OCI-LY3 (cell line): Measurements from ENCODE around the gene DEPP1.

Experiments used
- H2AFZ ChIP-seq: fragments of 200-600, 300-600 bp; shearing (Covaris generic); 2 replicates; pipeline ENCODE4 v1.6.0; 2014; ENCODE audit warnings: antibody characterized with exemption, low read depth, low read length
- H3K27ac ChIP-seq: fragments of 200-600, 300-600 bp; sonication (generic); 2 replicates; pipeline ENCODE4 v1.5.1; 2014; ENCODE audit warnings: mild to moderate bottlenecking, low read length, moderate library complexity, mixed read lengths
- H3K27me3 ChIP-seq: fragments of 200-600, 300-600 bp; sonication (generic); 2 replicates; pipeline ENCODE4 v1.6.1; 2014; ENCODE audit warnings: low read depth, low read length, mixed read lengths
- H3K36me3 ChIP-seq: fragments of 200-600, 300-600 bp; sonication (generic); replicated peaks from 2 replicates; pipeline ENCODE3; 2014; ENCODE audit warnings: low read depth, low read length, mixed read lengths
- H3K4me1 ChIP-seq: fragments of 300-600, 200-600 bp; sonication (generic); 2 replicates; pipeline ENCODE4 v1.6.1; 2014; ENCODE audit warnings: low read length, mixed read lengths
- H3K4me2 ChIP-seq: fragments of 200-600, 300-600 bp; sonication (generic); 2 replicates; pipeline ENCODE4 v1.6.1; 2014; ENCODE audit warnings: low read length, mixed read lengths
- H3K4me3 ChIP-seq: fragments of 300-600, 200-600 bp; sonication (generic); 2 replicates; pipeline ENCODE4 v1.5.1; 2014; ENCODE audit warnings: antibody characterized with exemption, mild to moderate bottlenecking, low read length, moderate library complexity
- H3K79me2 ChIP-seq: fragments of 300-600, 200-600 bp; shearing (Covaris generic); 2 replicates; pipeline ENCODE4 v1.6.1; 2014; ENCODE audit warnings: mild to moderate bottlenecking, low read length, mixed read lengths
- H3K9ac ChIP-seq: fragments of 300-600, 200-600 bp; shearing (Covaris generic); 2 replicates; pipeline ENCODE4 v1.6.0; 2014; ENCODE audit warnings: mild to moderate bottlenecking, low read length, moderate library complexity
- H3K9me3 ChIP-seq: fragments of 200-600, 300-600 bp; shearing (Covaris generic); 2 replicates; pipeline ENCODE4 v1.6.1; 2014; ENCODE audit warnings: low read length, mixed read lengths; ENCODE audit not compliant: insufficient read depth
- H4K20me1 ChIP-seq: fragments of 200-600, 300-600 bp; sonication (generic); 2 replicates; pipeline ENCODE4 v1.6.1; 2016; ENCODE audit warnings: low read length, mixed read lengths; ENCODE audit not compliant: insufficient read depth
- CTCF ChIP-seq: fragments of 200-600, 300-600 bp; sonication (generic); IDR thresholded peaks from 2 replicates; pipeline ENCODE4 v1.5.1; 2014; ENCODE audit warnings: antibody characterized with exemption, low read length, low read depth
- EZH2phosphoT487 ChIP-seq: fragments of 200-600 bp; shearing (Covaris generic); IDR thresholded peaks from 2 replicates; pipeline ENCODE4 v1.6.1; 2018; ENCODE audit warnings: antibody characterized with exemption, mixed run types, low read depth

The DEPP1 gene

DNA sequence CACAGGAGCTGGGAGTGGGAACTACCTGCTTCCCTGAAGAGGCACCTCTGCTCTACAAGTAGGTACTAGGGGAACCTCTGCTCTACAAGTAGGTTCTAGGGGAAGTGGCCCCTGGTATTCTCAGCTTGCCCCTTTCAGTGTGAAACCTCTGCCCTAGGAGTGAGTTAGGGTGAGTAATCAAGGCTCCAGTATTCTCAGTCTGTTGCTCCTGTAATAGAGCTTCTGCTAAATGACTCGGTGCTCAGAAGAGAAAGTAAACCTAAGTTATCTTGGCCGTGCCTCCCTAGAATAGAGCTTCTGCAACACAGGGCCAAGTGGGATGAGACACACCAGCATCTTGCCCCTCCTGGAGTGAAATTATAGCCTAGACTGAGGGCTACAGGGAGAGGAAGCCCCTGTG lies 32.4 kb downstream of the DEPP1 start:
- Histone ChIP-seq H4K20me1 (no peaks in the 10 kb centered on the region), H2AFZ (no peak overlapping the region), H3K4me3 (0 out of 2 replicates have a peak overlapping the region, but pooled peaks have one; percentile 36), H3K9ac (no peak overlapping the region), H3K9me3 (0 out of 2 replicates have a peak, but pooled peaks cover 6% of the 10 kb centered on the region), H3K27ac (peak overlapping the region; percentile 37), H3K36me3 (no peaks in the 10 kb centered on the region), H3K4me1 (peaks cover 50% of the 10 kb centered on the region), H3K4me2 (peak overlapping the region; percentile 64), H3K27me3 (no peaks in the 10 kb centered on the region), H3K79me2 (no peaks in the 10 kb centered on the region)
- no peak for TF ChIP-seq CTCF
- no peak for TF ChIP-seq EZH2phosphoT487

GRCh38 chr10:44944354-44944753 lies 34.3 kb downstream of the DEPP1 start:
- no peak overlapping the region for H2AFZ ChIP-seq
- H3K27ac ChIP-seq, result no peak overlapping the region
- H3K9me3 ChIP-seq, result 0 out of 2 replicates have a peak, but pooled peaks cover 6% of the 10 kb centered on the region
- peaks cover 36% of the 10 kb centered on the region for H3K4me1 ChIP-seq
- no peaks in the 10 kb centered on the region for H3K27me3 ChIP-seq
- no peaks in the 10 kb centered on the region for H3K36me3 ChIP-seq
- TF ChIP-seq EZH2phosphoT487, result no peak
- no peak for TF ChIP-seq CTCF
- H3K79me2 ChIP-seq, result no peaks in the 10 kb centered on the region
- H4K20me1 ChIP-seq, result no peaks in the 10 kb centered on the region
- H3K9ac ChIP-seq, result no peak overlapping the region
- no peak overlapping the region for H3K4me3 ChIP-seq
- H3K4me2 ChIP-seq, result no peak overlapping the region

DNA sequence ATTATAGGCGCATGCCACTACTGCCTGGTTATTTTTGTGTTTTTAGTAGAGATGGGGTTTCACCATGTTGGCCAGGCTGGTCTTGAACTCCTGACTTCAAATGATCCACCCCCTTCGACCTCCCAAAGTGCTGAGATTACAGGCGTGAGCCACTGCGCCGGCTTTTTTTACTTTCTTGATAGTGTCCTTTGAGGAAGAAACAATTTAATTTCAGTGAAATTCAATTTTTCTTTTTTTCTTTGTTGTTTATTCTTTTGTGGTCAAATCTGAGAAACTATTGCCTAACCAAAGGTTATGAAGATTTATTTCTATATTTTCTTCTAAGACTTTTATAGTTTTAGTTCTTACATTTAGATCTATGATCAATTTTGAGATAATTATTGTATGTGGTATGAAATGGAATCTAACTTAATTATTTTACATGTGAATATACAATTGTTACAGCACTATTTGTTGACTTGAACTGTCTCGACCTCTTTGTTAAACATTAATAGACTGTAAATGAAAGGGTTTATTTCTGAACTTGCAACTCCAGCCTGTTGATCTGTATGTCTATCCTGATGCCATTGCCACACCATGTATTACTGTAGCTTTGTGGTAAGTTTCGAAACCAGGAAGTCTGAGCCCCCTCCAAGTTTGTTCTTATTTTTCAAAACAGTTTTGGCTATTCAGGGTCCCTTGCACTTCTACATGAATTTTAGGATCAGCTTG lies 38.8 kb downstream of the DEPP1 start:
- TF ChIP-seq EZH2phosphoT487 (no peak), CTCF (no peak)
- H3K4me3 ChIP-seq, result no peak overlapping the region

GRCh38 chr10:44938956-44939355 lies 39.7 kb downstream of the DEPP1 start:
- Histone ChIP-seq H3K4me1 (peaks cover 16% of the 10 kb centered on the region), H3K4me2 (no peak overlapping the region), H3K36me3 (no peaks in the 10 kb centered on the region), H4K20me1 (no peaks in the 10 kb centered on the region), H3K9me3 (0 out of 2 replicates have a peak, but pooled peaks cover under 1% of the 10 kb centered on the region), H2AFZ (no peak overlapping the region), H3K27ac (no peak overlapping the region), H3K9ac (no peak overlapping the region), H3K79me2 (no peaks in the 10 kb centered on the region), H3K27me3 (no peaks in the 10 kb centered on the region), H3K4me3 (no peak overlapping the region)
- TF ChIP-seq EZH2phosphoT487, result no peak
- no peak for TF ChIP-seq CTCF

More for the DNA sequence above, 38.8 kb downstream of the DEPP1 start:
- Histone ChIP-seq H3K79me2 (no peaks in the 10 kb centered on the region), H3K27me3 (no peaks in the 10 kb centered on the region), H3K9ac (no peak overlapping the region), H3K4me2 (no peak overlapping the region), H4K20me1 (no peaks in the 10 kb centered on the region), H3K4me1 (peaks cover 16% of the 10 kb centered on the region), H3K27ac (no peak overlapping the region), H3K36me3 (no peaks in the 10 kb centered on the region), H2AFZ (no peak overlapping the region), H3K9me3 (0 out of 2 replicates have a peak, but pooled peaks cover 6% of the 10 kb centered on the region)
